Activated CD4-positive, alpha-beta memory T cell treated with anti-CD3 and anti-CD28 coated beads, Interleukin-2, amount 10 ng/mL, durations not matched to agents 7 days and 5 days (primary cell): ENCODE measurements around the gene GBA2. TPM values are rescaled to one million over a fixed set of nuclear protein-coding genes. Genes with fewer than 3 reads are reported as not detected.
A peak's percentile ranks its signal among the peaks of the same experiment; 100 is the strongest.

Source experiments
- CTCF ChIA-PET: fragments of 350-600 bp; sonication (Branson Sonifier 250); formaldehyde crosslinking; loops from one replicate; lab custom pipeline; 2021; ENCODE audit warnings: antibody characterized with exemption, inconsistent platforms; lab: Charles Lee
- POLR2A ChIA-PET: fragments of 350-600 bp; sonication (Branson Sonifier 250); formaldehyde crosslinking; loops from one replicate; lab custom pipeline; 2021; ENCODE audit warnings: antibody characterized with exemption; lab: Charles Lee
- DNase-seq: peaks from one replicate; pipeline ENCODE4 v3.0.0-alpha.2; 2020
- H3K27ac Mint-ChIP-seq: one replicate; pipeline ENCODE4 v1.8.0; 2021; ENCODE audit warnings: mild to moderate bottlenecking, mixed read lengths
- H3K27me3 Mint-ChIP-seq: one replicate; pipeline ENCODE4 v1.8.0; 2021; ENCODE audit warnings: mixed read lengths
- H3K36me3 Mint-ChIP-seq: one replicate; pipeline ENCODE4 v1.8.0; 2021; ENCODE audit warnings: low read depth, mixed read lengths
- H3K4me1 Mint-ChIP-seq: one replicate; pipeline ENCODE4 v1.8.0; 2021; ENCODE audit warnings: mixed read lengths
- H3K4me3 Mint-ChIP-seq: one replicate; pipeline ENCODE4 v1.8.0; 2021; ENCODE audit warnings: mild to moderate bottlenecking, mixed read lengths
- H3K9me3 Mint-ChIP-seq: one replicate; pipeline ENCODE4 v1.8.0; 2021; ENCODE audit warnings: mixed read lengths
- total RNA-seq, 2 experiments: library from RNA; stranded (reverse); gene quantifications; one replicate each; pipeline ENCODE4 v1.2.3, GENCODE V29; 2021

Gene GBA2
- 10 to 100 TPM; 45.8 to 49.1 TPM for total RNA-seq

GRCh38 chr9:35748858-35749514 is at the start of gene GBA2, which contains the start of gene RGP1:
Gene GBA2 (minus strand): TSS chr9:35749228. CDS start chr9:35748704, 524 bp downstream.
Gene RGP1 (plus strand): TSS chr9:35749287. CDS start chr9:35749756, 469 bp downstream.
- POLR2A ChIA-PET, result interaction anchor here (0.7 to 7.0 kb wide), 21 partner anchors 8 to 669 kb away, joined by 3 to 117 read pairs (median 7); partner anchors contain the start of genes ARHGEF39, CCDC107, CLTA and CREB3
- peaks cover 52% of the 10 kb centered on the region for H3K4me1 Mint-ChIP-seq
- CTCF ChIA-PET, result interaction anchor here (0.9 to 6.2 kb wide), 18 partner anchors 9 to 145 kb away, joined by 3 to 98 read pairs (median 6); partner anchors contain the start of genes CCDC107, CREB3, HINT2 and RMRP
- H3K27ac Mint-ChIP-seq, result peak within 1 kb of the TSS; percentile 91
- no peaks in the 10 kb centered on the region for H3K27me3 Mint-ChIP-seq
- peak within 1 kb of the TSS; percentile 94 for H3K4me3 Mint-ChIP-seq
- no peaks in the 10 kb centered on the region for H3K9me3 Mint-ChIP-seq
- peak; percentile 76 for DNase-seq
- peaks cover 45% of the 10 kb centered on the region for H3K36me3 Mint-ChIP-seq

- POLR2A ChIA-PET, result no interaction called here
These were observed 48.5 kb upstream of the GBA2 start for GRCh38 chr9:35797311-35798109.

GRCh38 chr9:35795695-35796094 is 46.7 kb upstream of the GBA2 start:
- Mint-ChIP-seq H3K4me1 (peaks cover 34% of the 10 kb centered on the region), H3K36me3 (peaks cover 4% of the 10 kb centered on the region), H3K4me3 (no peak overlapping the region), H3K27ac (no peak overlapping the region), H3K9me3 (no peaks in the 10 kb centered on the region), H3K27me3 (no peaks in the 10 kb centered on the region)
- ChIA-PET POLR2A (no interaction called here), CTCF (no interaction called here)
- DNase-seq, result no peak

More at GRCh38 chr9:35797311-35798109, 48.5 kb upstream of the GBA2 start:
- H3K27me3 Mint-ChIP-seq, result no peaks in the 10 kb centered on the region
- no peak for DNase-seq
- no peak overlapping the region for H3K4me3 Mint-ChIP-seq
- H3K27ac Mint-ChIP-seq, result no peak overlapping the region
- CTCF ChIA-PET, result interaction anchor here (1.2 to 1.4 kb wide), 4 partner anchors 17 to 41 kb away, joined by 4 to 5 read pairs (median 4); partner anchors contain the start of gene HINT2
- H3K4me1 Mint-ChIP-seq, result peaks cover 34% of the 10 kb centered on the region
- no peaks in the 10 kb centered on the region for H3K9me3 Mint-ChIP-seq
- peaks cover 10% of the 10 kb centered on the region for H3K36me3 Mint-ChIP-seq

GRCh38 chr9:35793461-35793860 is 44.4 kb upstream of the GBA2 start:
- H3K36me3 Mint-ChIP-seq, result no peaks in the 10 kb centered on the region
- no peaks in the 10 kb centered on the region for H3K27me3 Mint-ChIP-seq
- DNase-seq, result no peak
- H3K4me1 Mint-ChIP-seq, result peaks cover 26% of the 10 kb centered on the region
- H3K4me3 Mint-ChIP-seq, result no peak overlapping the region
- no peaks in the 10 kb centered on the region for H3K9me3 Mint-ChIP-seq
- ChIA-PET CTCF (interaction anchor here (1.0 to 1.6 kb wide), 2 partner anchors 32 to 89 kb away, joined by 4 read pairs; no protein-coding TSS in a partner anchor), POLR2A (no interaction called here)
- H3K27ac Mint-ChIP-seq, result peak overlapping the region; percentile 19

- H3K4me1 Mint-ChIP-seq, result peaks cover 23% of the 10 kb centered on the region
- CTCF ChIA-PET, result interaction anchor here (0.7 to 1.6 kb wide), 3 partner anchors 31 to 89 kb away, joined by 3 to 4 read pairs (median 4); no protein-coding TSS in a partner anchor
- POLR2A ChIA-PET, result no interaction called here
- no peaks in the 10 kb centered on the region for H3K9me3 Mint-ChIP-seq
- H3K4me3 Mint-ChIP-seq, result no peak overlapping the region
- no peak overlapping the region for H3K27ac Mint-ChIP-seq
- no peaks in the 10 kb centered on the region for H3K36me3 Mint-ChIP-seq
- H3K27me3 Mint-ChIP-seq, result no peaks in the 10 kb centered on the region
- no peak for DNase-seq
These were observed 43.8 kb upstream of the GBA2 start for GRCh38 chr9:35792826-35793225.

GRCh38 chr9:35792024-35792813 is 43.2 kb upstream of the GBA2 start:
- no peak for DNase-seq
- H3K4me1 Mint-ChIP-seq, result peaks cover 20% of the 10 kb centered on the region
- CTCF ChIA-PET, result interaction anchor here (0.7 to 1.6 kb wide), 3 partner anchors 31 to 90 kb away, joined by 3 to 4 read pairs (median 4); no protein-coding TSS in a partner anchor
- H3K27me3 Mint-ChIP-seq, result no peaks in the 10 kb centered on the region
- no peaks in the 10 kb centered on the region for H3K36me3 Mint-ChIP-seq
- H3K4me3 Mint-ChIP-seq, result no peak overlapping the region
- no peak overlapping the region for H3K27ac Mint-ChIP-seq
- POLR2A ChIA-PET, result no interaction called here
- H3K9me3 Mint-ChIP-seq, result no peaks in the 10 kb centered on the region

GRCh38 chr9:35791297-35791921 is 42.4 kb upstream of the GBA2 start, which contains the start of gene NPR2:
Gene NPR2 (plus strand): TSS chr9:35791591. CDS start chr9:35792409, 818 bp downstream.
- H3K4me1 Mint-ChIP-seq, result peaks cover 16% of the 10 kb centered on the region
- DNase-seq, result no peak
- no peak within 1 kb of the TSS for H3K27ac Mint-ChIP-seq
- ChIA-PET POLR2A (no interaction called here), CTCF (no interaction called here)
- peaks cover 3% of the 10 kb centered on the region for H3K36me3 Mint-ChIP-seq
- H3K9me3 Mint-ChIP-seq, result no peaks in the 10 kb centered on the region
- H3K27me3 Mint-ChIP-seq, result no peaks in the 10 kb centered on the region
- H3K4me3 Mint-ChIP-seq, result no peak within 1 kb of the TSS

- Mint-ChIP-seq H3K27me3 (no peaks in the 10 kb centered on the region), H3K9me3 (no peaks in the 10 kb centered on the region), H3K4me3 (no peak overlapping the region), H3K36me3 (peaks cover 9% of the 10 kb centered on the region), H3K27ac (no peak overlapping the region), H3K4me1 (peaks cover 14% of the 10 kb centered on the region)
- ChIA-PET CTCF (interaction anchor here (0.6 to 3.7 kb wide), 26 partner anchors 10 to 187 kb away, joined by 3 to 54 read pairs (median 5); partner anchors contain the start of genes ARHGEF39, CREB3, FAM221B and HINT2), POLR2A (interaction anchor here (0.8 to 1.3 kb wide), 6 partner anchors 16 to 399 kb away, joined by 3 to 4 read pairs (median 3); no protein-coding TSS in a partner anchor)
- DNase-seq, result peak; percentile 59
These were observed 41.6 kb upstream of the GBA2 start for GRCh38 chr9:35790385-35791296.

GRCh38 chr9:35790025-35790384 is 41.0 kb upstream of the GBA2 start:
- H3K4me3 Mint-ChIP-seq, result no peak overlapping the region
- no peak overlapping the region for H3K27ac Mint-ChIP-seq
- H3K27me3 Mint-ChIP-seq, result no peaks in the 10 kb centered on the region
- H3K4me1 Mint-ChIP-seq, result peaks cover 9% of the 10 kb centered on the region
- H3K9me3 Mint-ChIP-seq, result no peaks in the 10 kb centered on the region
- DNase-seq, result no peak
- ChIA-PET POLR2A (interaction anchor here (0.8 to 1.3 kb wide), 6 partner anchors 17 to 399 kb away, joined by 3 to 4 read pairs (median 3); no protein-coding TSS in a partner anchor), CTCF (interaction anchor here (0.6 to 3.7 kb wide), 25 partner anchors 10 to 186 kb away, joined by 3 to 54 read pairs (median 4); partner anchors contain the start of genes ARHGEF39, CREB3, FAM221B and HINT2)
- H3K36me3 Mint-ChIP-seq, result peaks cover 11% of the 10 kb centered on the region

GRCh38 chr9:35789541-35789940 is 40.5 kb upstream of the GBA2 start:
- CTCF ChIA-PET, result interaction anchor here (0.6 to 3.7 kb wide), 22 partner anchors 9 to 186 kb away, joined by 3 to 54 read pairs (median 6); partner anchors contain the start of genes CREB3, FAM221B, HINT2 and SPAG8
- POLR2A ChIA-PET, result interaction anchor here (0.7 to 1.3 kb wide), 5 partner anchors 17 to 400 kb away, joined by 3 to 4 read pairs (median 3); partner anchors contain the start of gene HINT2
- no peak for DNase-seq
- H3K9me3 Mint-ChIP-seq, result no peaks in the 10 kb centered on the region
- H3K36me3 Mint-ChIP-seq, result peaks cover 11% of the 10 kb centered on the region
- H3K4me1 Mint-ChIP-seq, result peaks cover 6% of the 10 kb centered on the region
- H3K27me3 Mint-ChIP-seq, result no peaks in the 10 kb centered on the region
- no peak overlapping the region for H3K4me3 Mint-ChIP-seq
- no peak overlapping the region for H3K27ac Mint-ChIP-seq

GRCh38 chr9:35783418-35783817 is 34.4 kb upstream of the GBA2 start:
- Mint-ChIP-seq H3K4me3 (no peak overlapping the region), H3K27ac (no peak overlapping the region), H3K36me3 (peaks cover 27% of the 10 kb centered on the region), H3K9me3 (no peaks in the 10 kb centered on the region), H3K4me1 (no peaks in the 10 kb centered on the region), H3K27me3 (no peaks in the 10 kb centered on the region)
- DNase-seq, result no peak
- ChIA-PET POLR2A (no interaction called here), CTCF (interaction anchor here (1.9 kb wide), 1 partner anchor 48 kb away, joined by 5 read pairs; no protein-coding TSS in a partner anchor)
